Caco-2 (cell line): ENCODE measurements around the gene GSG1L. TPM values are rescaled to one million over a fixed set of nuclear protein-coding genes. Genes with fewer than 3 reads are reported as not detected.

Experiments
- BruUV-seq: library from RNA; stranded (reverse); fragments of 400-500 nt; replicated peaks from 2 replicates; lab custom pipeline; 2021; lab: Mats Ljungman, UMichigan
- CTCF ChIA-PET: fragments of 300-600 bp; sonication (Branson Sonifier 250); formaldehyde crosslinking; loops from one replicate; lab custom pipeline; 2022; ENCODE audit warnings: antibody characterized with exemption; lab: Charles Lee
- POLR2A ChIA-PET: fragments of 300-600 bp; sonication (Branson Sonifier 250); formaldehyde crosslinking; loops from one replicate; lab custom pipeline; 2022; ENCODE audit warnings: antibody characterized with exemption; lab: Charles Lee
- DNase-seq, 2 experiments: peaks; one replicate each; pipeline versions ENCODE4 v3.0.0 to v3.0.0-alpha.2; 2020 to 2022
- H3K27me3 ChIP-seq: replicated peaks from 2 replicates; pipeline ENCODE4 v1.6.0; 2011; ENCODE audit warnings: low read length; ENCODE audit not compliant: control insufficient read depth, insufficient read depth
- H3K36me3 ChIP-seq: 2 replicates; pipeline ENCODE4 v1.5.1; 2011; ENCODE audit warnings: low read length; ENCODE audit not compliant: control insufficient read depth, insufficient read depth
- H3K4me1 ChIP-seq: fragments of 250-450 bp; sonication (Bioruptor Pico); 2 replicates; pipeline ENCODE4 v1.5.1; 2020; ENCODE audit warnings: mild to moderate bottlenecking
- H3K4me3 ChIP-seq: 2 replicates; pipeline ENCODE4 v1.5.1; 2011; ENCODE audit warnings: low read depth, mild to moderate bottlenecking, control low read depth, low read length
- H3K9me3 ChIP-seq: fragments of 250-450 bp; sonication (Bioruptor Pico); 2 replicates; pipeline ENCODE4 v1.5.1; 2020; ENCODE audit warnings: mild to moderate bottlenecking, moderate library complexity
- H3K27ac Mint-ChIP-seq: one replicate; pipeline ENCODE4 v1.8.0; 2022; ENCODE audit warnings: mixed read lengths; ENCODE audit not compliant: unreplicated experiment
- H3K27me3 Mint-ChIP-seq: one replicate; pipeline ENCODE4 v1.8.0; 2022; ENCODE audit warnings: mixed read lengths; ENCODE audit not compliant: insufficient read depth, unreplicated experiment
- H3K36me3 Mint-ChIP-seq: one replicate; pipeline ENCODE4 v1.8.0; 2022; ENCODE audit warnings: mild to moderate bottlenecking, mixed read lengths; ENCODE audit not compliant: insufficient read depth, unreplicated experiment
- H3K4me1 Mint-ChIP-seq: one replicate; pipeline ENCODE4 v1.8.0; 2022; ENCODE audit warnings: low read depth, mixed read lengths; ENCODE audit not compliant: unreplicated experiment
- H3K4me3 Mint-ChIP-seq: one replicate; pipeline ENCODE4 v1.8.0; 2022; ENCODE audit warnings: mild to moderate bottlenecking, moderate library complexity, mixed read lengths; ENCODE audit not compliant: unreplicated experiment
- H3K9me3 Mint-ChIP-seq: one replicate; pipeline ENCODE4 v1.8.0; 2022; ENCODE audit warnings: mixed read lengths; ENCODE audit not compliant: unreplicated experiment
- CTCF ChIP-seq, 2 experiments: fragments of 200-600 bp in 1 of 2; IDR thresholded peaks; 1 replicate in 1 of 2; 2 replicates in 1 of 2; pipeline versions ENCODE4 v1.5.1 to v1.8.0; 2011 to 2022; ENCODE audit warnings: antibody characterized with exemption in 1 of 2, control low read depth in 1 of 2, inconsistent platforms in 1 of 2, low read depth in 1 of 2, low read length in 1 of 2, mild to moderate bottlenecking in 1 of 2, moderate library complexity in 1 of 2; ENCODE audit not compliant: insufficient read depth in 1 of 2, severe bottlenecking in 1 of 2, unreplicated experiment in 1 of 2
- intact Hi-C: fragments of 100-400 bp; cut with micrococcal nuclease; formaldehyde crosslinking; loops from one replicate; pipeline ENCODE4 v1.10.0; 2022; ENCODE audit not compliant: unreplicated experiment
- total RNA-seq: library from RNA; stranded (reverse); gene quantifications from 2 replicates; pipeline ENCODE4 v1.2.3, GENCODE V29; 2022

GSG1L gene
- total RNA-seq, 1 experiment from 2014 or later = not detected

- Histone ChIP-seq H3K27me3 (no peaks in the 10 kb centered on the region), H3K36me3 (no peaks in the 10 kb centered on the region), H3K4me3 (no peak overlapping the region), H3K4me1 (no peaks in the 10 kb centered on the region), H3K9me3 (no peaks in the 10 kb centered on the region)
- DNase-seq = no peak
- BruUV-seq = no TSS peak
- CTCF ChIA-PET = no interaction called here
- POLR2A ChIA-PET = no interaction called here
- Mint-ChIP-seq H3K27me3 (no peaks in the 10 kb centered on the region), H3K4me3 (no peak overlapping the region), H3K9me3 (no peaks in the 10 kb centered on the region), H3K27ac (no peak overlapping the region), H3K4me1 (no peaks in the 10 kb centered on the region), H3K36me3 (peaks cover 75% of the 10 kb centered on the region)
- no peak for TF ChIP-seq CTCF (IDR thresholded peaks at IDR 0.05; ENCODE audit: insufficient read depth in 1 of 2, low read depth in 1 of 2, low read length in 1 of 2, severe bottlenecking in 1 of 2, unreplicated experiment in 1 of 2)
- intact Hi-C loops = no loop called here
These were observed 34.9 kb upstream of the GSG1L start for GRCh38 chr16:28098171-28098958.

- Mint-ChIP-seq H3K27me3 (no peaks in the 10 kb centered on the region), H3K4me3 (no peak overlapping the region), H3K9me3 (no peaks in the 10 kb centered on the region), H3K4me1 (no peaks in the 10 kb centered on the region), H3K27ac (no peak overlapping the region), H3K36me3 (peaks cover 74% of the 10 kb centered on the region)
- ChIA-PET CTCF (no interaction called here), POLR2A (no interaction called here)
- no peaks in the 10 kb centered on the region for H3K4me1 ChIP-seq
- no peaks in the 10 kb centered on the region for H3K36me3 ChIP-seq
- TF ChIP-seq CTCF (IDR thresholded peaks at IDR 0.05; ENCODE audit: insufficient read depth in 1 of 2, low read depth in 1 of 2, low read length in 1 of 2, severe bottlenecking in 1 of 2, unreplicated experiment in 1 of 2) = no peak
- no peak for DNase-seq
- H3K9me3 ChIP-seq = no peaks in the 10 kb centered on the region
- intact Hi-C loops = no loop called here
- BruUV-seq = no TSS peak
- H3K4me3 ChIP-seq = no peak overlapping the region
- no peaks in the 10 kb centered on the region for H3K27me3 ChIP-seq
These were observed 33.7 kb upstream of the GSG1L start for GRCh38 chr16:28096983-28097899.

- no peaks in the 10 kb centered on the region for H3K9me3 Mint-ChIP-seq
- BruUV-seq = no TSS peak
- POLR2A ChIA-PET = no interaction called here
These were observed 29.8 kb upstream of the GSG1L start for GRCh38 chr16:28093385-28093725.

More at GRCh38 chr16:28093385-28093725, 29.8 kb upstream of the GSG1L start:
- Mint-ChIP-seq H3K4me3 (no peak overlapping the region), H3K27ac (no peak overlapping the region), H3K4me1 (no peaks in the 10 kb centered on the region), H3K36me3 (peaks cover 54% of the 10 kb centered on the region), H3K27me3 (no peaks in the 10 kb centered on the region)
- no peak for TF ChIP-seq CTCF (IDR thresholded peaks at IDR 0.05; ENCODE audit: insufficient read depth in 1 of 2, low read depth in 1 of 2, low read length in 1 of 2, severe bottlenecking in 1 of 2, unreplicated experiment in 1 of 2)
- H3K27me3 ChIP-seq = no peaks in the 10 kb centered on the region
- CTCF ChIA-PET = no interaction called here
- intact Hi-C loops = no loop called here
- H3K4me1 ChIP-seq = no peaks in the 10 kb centered on the region
- H3K9me3 ChIP-seq = no peaks in the 10 kb centered on the region
- H3K4me3 ChIP-seq = no peak overlapping the region
- no peak for DNase-seq
- no peaks in the 10 kb centered on the region for H3K36me3 ChIP-seq
